Measurements from ENCODE around the gene KCTD8. TPM values are rescaled to one million over a fixed set of nuclear protein-coding genes. Genes with fewer than 3 reads are reported as not detected.

Gene KCTD8
- total RNA-seq, 1 experiment from 2014 or later: not detected

GRCh38 chr4:44194365-44194764, 254.2 kb downstream of the KCTD8 start:
- ATAC-seq (no peak), DNase-seq (ENCODE audit: low read depth, low spot score) (no peak)
- H3K27me3 ChIP-seq (ENCODE audit: insufficient read depth, low read length): no peaks in the 10 kb centered on the region
- no peak overlapping the region for H3K4me3 ChIP-seq (replicated peaks in 1 of 2; ENCODE audit: low read depth in 1 of 2, low read length in 2 of 2)
- ChIA-PET RAD21 (ENCODE audit: low non-redundant PET in 1 of 2, low total read pairs in 2 of 2, uncharacterized antibody in 2 of 2, unreplicated experiment in 2 of 2) (no interaction called here), POLR2A (no interaction called here), CTCF (no interaction called here)
- no peaks in the 10 kb centered on the region for H3K79me2 ChIP-seq (ENCODE audit: insufficient read depth, low read length)
- H3K36me3 ChIP-seq (ENCODE audit: control insufficient read depth in 1 of 2, insufficient read depth in 2 of 2, low read length in 2 of 2): no peaks in the 10 kb centered on the region
- no peak overlapping the region for H3K27ac ChIP-seq (ENCODE audit: low read depth, low read length)
- no peaks in the 10 kb centered on the region for H3K4me1 ChIP-seq (ENCODE audit: control insufficient read depth in 1 of 2, insufficient read depth in 2 of 2, low read length in 2 of 2)
- no peak overlapping the region for H3K4me2 ChIP-seq (ENCODE audit: low read length)
- TF ChIP-seq ZNF274 (IDR thresholded peaks at IDR 0.05; ENCODE audit: low read depth, low read length) (no peak), ZFX (IDR thresholded peaks at IDR 0.05) (no peak), EGR1 (IDR thresholded peaks at IDR 0.05; ENCODE audit: low read depth) (no peak), ZBTB33 (IDR thresholded peaks at IDR 0.05; ENCODE audit: extremely low read depth, insufficient replicate concordance, low read length) (no peak), POLR2A (IDR thresholded peaks at IDR 0.05; ENCODE audit: borderline replicate concordance, extremely low read depth, insufficient read depth, insufficient read length) (no peak), POLR2AphosphoS5 (IDR thresholded peaks at IDR 0.05; ENCODE audit: low read depth, low read length) (no peak), REST (IDR thresholded peaks at IDR 0.05; ENCODE audit: low read depth) (no peak), SRF (IDR thresholded peaks at IDR 0.05; ENCODE audit: low read depth) (no peak), CTCF (IDR thresholded peaks at IDR 0.05 in 2 of 3, conservative IDR thresholded peaks at IDR 0.05 in 1 of 3; ENCODE audit: borderline replicate concordance in 1 of 3, insufficient read depth in 1 of 3, low read depth in 2 of 3, low read length in 2 of 3) (no peak), ELF1 (IDR thresholded peaks at IDR 0.05; ENCODE audit: borderline replicate concordance, low read depth) (no peak), SIN3A (IDR thresholded peaks at IDR 0.05; ENCODE audit: low read depth) (no peak), JUND (IDR thresholded peaks at IDR 0.05) (no peak), RAD21 (IDR thresholded peaks at IDR 0.05; ENCODE audit: low read depth) (no peak), CEBPB (IDR thresholded peaks at IDR 0.05; ENCODE audit: low read depth) (no peak)
- H3K9me3 ChIP-seq (ENCODE audit: control insufficient read depth in 1 of 2, insufficient read depth in 1 of 2, low read depth in 1 of 2, low read length in 2 of 2): peaks cover 3 to 22% of the 10 kb centered on the region in 2 experiments; a peak in 2 of 4 replicates
- BruUV-seq (replicated peaks): no TSS peak
- intact Hi-C loops (cut with micrococcal nuclease): no loop called here
- no peaks in the 10 kb centered on the region for H4K20me1 ChIP-seq (ENCODE audit: insufficient read depth)
- H3K9me2 ChIP-seq (ENCODE audit: insufficient read depth): no peaks in the 10 kb centered on the region
- no peak overlapping the region for H3K9ac ChIP-seq (ENCODE audit: low read length)
- no peak overlapping the region for H2AFZ ChIP-seq (ENCODE audit: low read depth, low read length, poor library complexity, severe bottlenecking)

All from HCT116 (cell line).